HCT116 (cell line): Measurements from ENCODE around the gene RBMS1. TPM values are rescaled to one million over a fixed set of nuclear protein-coding genes. Genes with fewer than 3 reads are reported as not detected.

Source experiments
- ATAC-seq: fragments of 200-7000 bp; cut with Tn5 transposase; 2 replicates; pipeline ENCODE4 v1.9.1; 2020; ENCODE audit warnings: mild to moderate bottlenecking, moderate library complexity
- BruUV-seq: library from RNA; stranded (reverse); fragments of 400-500 nt; replicated peaks from 2 replicates; lab custom pipeline; 2021; lab: Mats Ljungman, UMichigan
- CTCF ChIA-PET: fragments of 300-600 bp; sonication (Branson Sonifier 250); formaldehyde crosslinking; loops from one replicate; lab custom pipeline; 2021; ENCODE audit warnings: antibody characterized with exemption; lab: Charles Lee
- POLR2A ChIA-PET: fragments of 300-600, 350-600 bp; sonication (Branson Sonifier 250); formaldehyde crosslinking; loops from one replicate; lab custom pipeline; 2021; ENCODE audit warnings: antibody characterized with exemption; lab: Charles Lee
- RAD21 ChIA-PET, 2 experiments: fragments of 300-600 bp; sonication (Branson Sonifier 250); formaldehyde crosslinking; loops; one replicate each; lab custom pipeline; 2023; ENCODE audit warnings: low total read pairs in 2 of 2; ENCODE audit not compliant: uncharacterized antibody in 2 of 2, unreplicated experiment in 2 of 2, low non-redundant PET in 1 of 2; lab: Charles Lee
- DNase-seq: peaks from one replicate; pipeline ENCODE4 v3.0.0-alpha.2; 2010; ENCODE audit warnings: low read depth, low spot score
- H2AFZ ChIP-seq: fragments of 200-600 bp; shearing (Covaris generic), sonication (generic); 2 replicates; pipeline ENCODE4 v1.6.1; 2017; ENCODE audit warnings: low read depth, mixed run types, mixed read lengths, antibody characterized with exemption, low read length; ENCODE audit not compliant: poor library complexity, severe bottlenecking
- H3K27ac ChIP-seq: 2 replicates; pipeline ENCODE4 v1.5.1; 2012; ENCODE audit warnings: low read depth, low read length
- H3K27me3 ChIP-seq: fragments of 200-600 bp; sonication (generic); 2 replicates; pipeline ENCODE4 v1.6.1; 2016; ENCODE audit warnings: mixed run types, low read length, mixed read lengths; ENCODE audit not compliant: insufficient read depth
- H3K36me3 ChIP-seq, 2 experiments: fragments of 200-500 bp in 1 of 2; fragments of 200-600 bp in 1 of 2; sonication (Bioruptor generic) in 1 of 2; sonication (generic) in 1 of 2; 2 replicates each; pipeline versions ENCODE4 v1.5.1 to v1.6.1; 2014 to 2016; ENCODE audit warnings: low read length in 2 of 2, inconsistent platforms in 1 of 2, mixed read lengths in 1 of 2, mixed run types in 1 of 2; ENCODE audit not compliant: insufficient read depth in 2 of 2, control insufficient read depth in 1 of 2
- H3K4me1 ChIP-seq, 2 experiments: fragments of 200-600 bp in 1 of 2; sonication (generic) in 1 of 2; 2 replicates each; pipeline versions ENCODE4 v1.5.1 to v1.6.1; 2012 to 2017; ENCODE audit warnings: low read length in 2 of 2, inconsistent platforms in 1 of 2, mild to moderate bottlenecking in 1 of 2, mixed read lengths in 1 of 2, mixed run types in 1 of 2, moderate library complexity in 1 of 2; ENCODE audit not compliant: insufficient read depth in 2 of 2, control insufficient read depth in 1 of 2
- H3K4me2 ChIP-seq: fragments of 200-600 bp; sonication (generic); 2 replicates; pipeline ENCODE4 v1.6.1; 2017; ENCODE audit warnings: mixed run types, low read length, mixed read lengths
- H3K4me3 ChIP-seq, 2 experiments: fragments of 200-600 bp in 1 of 2; sonication (generic) in 1 of 2; replicated peaks in 1 of 2; 2 replicates each; pipeline ENCODE4 v1.5.1; 2011 to 2016; ENCODE audit warnings: low read length in 2 of 2, control low read depth in 1 of 2, low read depth in 1 of 2, mild to moderate bottlenecking in 1 of 2, mixed read lengths in 1 of 2, mixed run types in 1 of 2
- H3K79me2 ChIP-seq: fragments of 200-600 bp; sonication (generic); 2 replicates; pipeline ENCODE4 v1.6.1; 2017; ENCODE audit warnings: mild to moderate bottlenecking, mixed run types, low read length, moderate library complexity, mixed read lengths; ENCODE audit not compliant: insufficient read depth
- H3K9ac ChIP-seq: fragments of 200-600 bp; sonication (generic); 2 replicates; pipeline ENCODE4 v1.6.1; 2016; ENCODE audit warnings: low read length, mixed read lengths
- H3K9me2 ChIP-seq: fragments of 200-600 bp; sonication (generic), shearing (Covaris generic); 2 replicates; pipeline ENCODE4 v1.6.1; 2017; ENCODE audit warnings: mixed run types, mild to moderate bottlenecking, moderate library complexity; ENCODE audit not compliant: insufficient read depth
- H3K9me3 ChIP-seq, 2 experiments: fragments of 200-500 bp in 1 of 2; fragments of 200-600 bp in 1 of 2; sonication (Bioruptor generic) in 1 of 2; sonication (generic) in 1 of 2; 2 replicates each; pipeline ENCODE4 v1.6.1; 2014 to 2017; ENCODE audit warnings: low read length in 2 of 2, mixed read lengths in 2 of 2, inconsistent platforms in 1 of 2, low read depth in 1 of 2, mild to moderate bottlenecking in 1 of 2, mixed run types in 1 of 2, moderate library complexity in 1 of 2; ENCODE audit not compliant: control insufficient read depth in 1 of 2, insufficient read depth in 1 of 2
- H4K20me1 ChIP-seq: fragments of 200-600 bp; sonication (generic), shearing (Covaris generic); 2 replicates; pipeline ENCODE4 v1.6.1; 2017; ENCODE audit warnings: mixed run types, mild to moderate bottlenecking, moderate library complexity; ENCODE audit not compliant: insufficient read depth
- CBX3 ChIP-seq: IDR thresholded peaks from 2 replicates; pipeline ENCODE4 v1.6.1; 2012; ENCODE audit warnings: low read depth
- ELF1 ChIP-seq: IDR thresholded peaks from 2 replicates; pipeline ENCODE4 v1.6.1; 2012; ENCODE audit warnings: low read depth, borderline replicate concordance
- EZH2 ChIP-seq: fragments of 200-600 bp; sonication (generic); IDR thresholded peaks from 2 replicates; pipeline ENCODE4 v1.6.1; 2017; ENCODE audit warnings: antibody characterized with exemption, mixed run types
- EZH2phosphoT487 ChIP-seq: fragments of 200-600 bp; IDR thresholded peaks from 2 replicates; pipeline ENCODE4 v1.6.1; 2018; ENCODE audit warnings: antibody characterized with exemption, borderline replicate concordance
- FOSL1 ChIP-seq: IDR thresholded peaks from 2 replicates; pipeline ENCODE4 v1.6.1; 2012; ENCODE audit warnings: low read depth
- MAX ChIP-seq: IDR thresholded peaks from 2 replicates; pipeline ENCODE4 v1.6.1; 2012
- POLR2A ChIP-seq: IDR thresholded peaks from 2 replicates; pipeline ENCODE4 v1.7.0; 2011; ENCODE audit warnings: borderline replicate concordance; ENCODE audit not compliant: insufficient read depth, insufficient read length; ENCODE audit errors: extremely low read depth
- POLR2AphosphoS5 ChIP-seq: IDR thresholded peaks from 2 replicates; pipeline ENCODE4 v1.6.1; 2011; ENCODE audit warnings: mild to moderate bottlenecking, low read depth, low read length, moderate library complexity
- RAD21 ChIP-seq: IDR thresholded peaks from 2 replicates; pipeline ENCODE4 v1.6.1; 2012; ENCODE audit warnings: low read depth, mild to moderate bottlenecking
- SP1 ChIP-seq: IDR thresholded peaks from 2 replicates; pipeline ENCODE4 v1.6.1; 2012; ENCODE audit warnings: low read depth
- TCF7L2 ChIP-seq: IDR thresholded peaks from 2 replicates; pipeline ENCODE4 v1.7.0; 2011; ENCODE audit warnings: borderline replicate concordance, inconsistent platforms; ENCODE audit not compliant: insufficient read depth, insufficient read length; ENCODE audit errors: extremely low read depth
- ZBTB33 ChIP-seq: IDR thresholded peaks from 2 replicates; pipeline ENCODE4 v1.6.1; 2011; ENCODE audit warnings: mild to moderate bottlenecking, low read length, moderate library complexity; ENCODE audit not compliant: insufficient replicate concordance; ENCODE audit errors: extremely low read depth
- ZFX ChIP-seq: fragments of 450-650 bp; IDR thresholded peaks from 2 replicates; pipeline ENCODE4 v1.6.1; 2017
- intact Hi-C: fragments of 100-400 bp; cut with micrococcal nuclease; formaldehyde crosslinking; loops from 2 replicates; pipeline ENCODE4 v1.10.0; 2022
- total RNA-seq: library from RNA; stranded (reverse); gene quantifications from one replicate; pipeline ENCODE4 v1.2.1, GENCODE V29; 2021; ENCODE audit not compliant: unreplicated experiment
- TF ChIP-seq, protein P1 (sequence below): IDR thresholded peaks from 2 replicates; pipeline ENCODE4 v1.6.1; 2012
- TF ChIP-seq, protein P2 (sequence below): IDR thresholded peaks from 2 replicates; pipeline ENCODE4 v1.6.1; 2012; ENCODE audit warnings: low read depth
- TF ChIP-seq, protein P3 (sequence below), 3 experiments: fragments of 200-600 bp in 1 of 3; sonication (generic) in 1 of 3; IDR thresholded peaks in 2 of 3; conservative IDR thresholded peaks in 1 of 3; 2 replicates each; pipeline ENCODE4 v1.5.1; 2012 to 2017; ENCODE audit warnings: low read depth in 2 of 3, low read length in 2 of 3, antibody characterized with exemption in 1 of 3, borderline replicate concordance in 1 of 3, control low read depth in 1 of 3, mild to moderate bottlenecking in 1 of 3, mixed read lengths in 1 of 3, mixed run types in 1 of 3, moderate library complexity in 1 of 3; ENCODE audit not compliant: insufficient read depth in 1 of 3

The RBMS1 gene
- total RNA-seq, 1 experiment from 2014 or later, result 17.6 TPM

DNA sequence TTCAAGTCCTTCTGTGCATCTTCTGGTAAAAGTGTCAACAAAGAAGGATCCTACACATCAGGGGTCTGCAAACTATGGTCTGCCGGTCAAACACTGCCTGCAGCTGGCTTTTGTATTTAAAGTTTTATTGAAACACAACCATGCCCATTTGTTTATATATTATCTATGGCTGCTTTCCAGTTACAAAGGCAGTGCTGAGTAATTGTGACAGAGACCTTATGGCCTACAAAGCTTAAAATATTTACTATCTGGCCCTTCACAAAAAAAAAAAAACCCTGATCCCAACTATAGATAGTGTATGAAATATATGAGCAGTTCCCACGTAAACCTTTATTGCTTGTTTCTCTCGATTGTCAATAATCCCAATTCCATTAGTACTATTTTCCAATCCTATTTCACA is 101.4 kb downstream of the RBMS1 start:
- Histone ChIP-seq H3K4me2 (no peak overlapping the region), H3K9ac (no peak overlapping the region), H3K27me3 (no peaks in the 10 kb centered on the region), H3K4me1 (peaks cover 16 to 34% of the 10 kb centered on the region in 2 experiments), H4K20me1 (no peaks in the 10 kb centered on the region), H3K79me2 (peaks cover 8% of the 10 kb centered on the region), H2AFZ (no peak overlapping the region), H3K27ac (no peak overlapping the region), H3K9me3 (no peaks in the 10 kb centered on the region), H3K4me3 (no peak overlapping the region), H3K36me3 (no peaks in the 10 kb centered on the region), H3K9me2 (no peaks in the 10 kb centered on the region)
- no TSS peak for BruUV-seq
- POLR2A ChIA-PET, result no interaction called here
- DNase-seq (no peak), ATAC-seq (no peak)
- TF ChIP-seq TCF7L2 (no peak), RAD21 (no peak), FOSL1 (no peak), EZH2phosphoT487 (no peak), CBX3 (no peak), ELF1 (no peak), POLR2AphosphoS5 (no peak), ZBTB33 (no peak), SP1 (no peak), POLR2A (no peak), MAX (no peak), EZH2 (no peak), ZFX (no peak)
- TF ChIP-seq, protein P1, sequence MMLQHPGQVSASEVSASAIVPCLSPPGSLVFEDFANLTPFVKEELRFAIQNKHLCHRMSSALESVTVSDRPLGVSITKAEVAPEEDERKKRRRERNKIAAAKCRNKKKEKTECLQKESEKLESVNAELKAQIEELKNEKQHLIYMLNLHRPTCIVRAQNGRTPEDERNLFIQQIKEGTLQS, result no peak
- TF ChIP-seq, protein P2, sequence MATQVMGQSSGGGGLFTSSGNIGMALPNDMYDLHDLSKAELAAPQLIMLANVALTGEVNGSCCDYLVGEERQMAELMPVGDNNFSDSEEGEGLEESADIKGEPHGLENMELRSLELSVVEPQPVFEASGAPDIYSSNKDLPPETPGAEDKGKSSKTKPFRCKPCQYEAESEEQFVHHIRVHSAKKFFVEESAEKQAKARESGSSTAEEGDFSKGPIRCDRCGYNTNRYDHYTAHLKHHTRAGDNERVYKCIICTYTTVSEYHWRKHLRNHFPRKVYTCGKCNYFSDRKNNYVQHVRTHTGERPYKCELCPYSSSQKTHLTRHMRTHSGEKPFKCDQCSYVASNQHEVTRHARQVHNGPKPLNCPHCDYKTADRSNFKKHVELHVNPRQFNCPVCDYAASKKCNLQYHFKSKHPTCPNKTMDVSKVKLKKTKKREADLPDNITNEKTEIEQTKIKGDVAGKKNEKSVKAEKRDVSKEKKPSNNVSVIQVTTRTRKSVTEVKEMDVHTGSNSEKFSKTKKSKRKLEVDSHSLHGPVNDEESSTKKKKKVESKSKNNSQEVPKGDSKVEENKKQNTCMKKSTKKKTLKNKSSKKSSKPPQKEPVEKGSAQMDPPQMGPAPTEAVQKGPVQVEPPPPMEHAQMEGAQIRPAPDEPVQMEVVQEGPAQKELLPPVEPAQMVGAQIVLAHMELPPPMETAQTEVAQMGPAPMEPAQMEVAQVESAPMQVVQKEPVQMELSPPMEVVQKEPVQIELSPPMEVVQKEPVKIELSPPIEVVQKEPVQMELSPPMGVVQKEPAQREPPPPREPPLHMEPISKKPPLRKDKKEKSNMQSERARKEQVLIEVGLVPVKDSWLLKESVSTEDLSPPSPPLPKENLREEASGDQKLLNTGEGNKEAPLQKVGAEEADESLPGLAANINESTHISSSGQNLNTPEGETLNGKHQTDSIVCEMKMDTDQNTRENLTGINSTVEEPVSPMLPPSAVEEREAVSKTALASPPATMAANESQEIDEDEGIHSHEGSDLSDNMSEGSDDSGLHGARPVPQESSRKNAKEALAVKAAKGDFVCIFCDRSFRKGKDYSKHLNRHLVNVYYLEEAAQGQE, result no peak
- TF ChIP-seq, protein P3, sequence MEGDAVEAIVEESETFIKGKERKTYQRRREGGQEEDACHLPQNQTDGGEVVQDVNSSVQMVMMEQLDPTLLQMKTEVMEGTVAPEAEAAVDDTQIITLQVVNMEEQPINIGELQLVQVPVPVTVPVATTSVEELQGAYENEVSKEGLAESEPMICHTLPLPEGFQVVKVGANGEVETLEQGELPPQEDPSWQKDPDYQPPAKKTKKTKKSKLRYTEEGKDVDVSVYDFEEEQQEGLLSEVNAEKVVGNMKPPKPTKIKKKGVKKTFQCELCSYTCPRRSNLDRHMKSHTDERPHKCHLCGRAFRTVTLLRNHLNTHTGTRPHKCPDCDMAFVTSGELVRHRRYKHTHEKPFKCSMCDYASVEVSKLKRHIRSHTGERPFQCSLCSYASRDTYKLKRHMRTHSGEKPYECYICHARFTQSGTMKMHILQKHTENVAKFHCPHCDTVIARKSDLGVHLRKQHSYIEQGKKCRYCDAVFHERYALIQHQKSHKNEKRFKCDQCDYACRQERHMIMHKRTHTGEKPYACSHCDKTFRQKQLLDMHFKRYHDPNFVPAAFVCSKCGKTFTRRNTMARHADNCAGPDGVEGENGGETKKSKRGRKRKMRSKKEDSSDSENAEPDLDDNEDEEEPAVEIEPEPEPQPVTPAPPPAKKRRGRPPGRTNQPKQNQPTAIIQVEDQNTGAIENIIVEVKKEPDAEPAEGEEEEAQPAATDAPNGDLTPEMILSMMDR (IDR thresholded peaks at IDR 0.05 in 2 of 3, conservative IDR thresholded peaks at IDR 0.05 in 1 of 3; ENCODE audit: borderline replicate concordance in 1 of 3, insufficient read depth in 1 of 3, low read depth in 2 of 3, low read length in 2 of 3), result no peak
- intact Hi-C loops, result no loop called here
- RAD21 ChIA-PET, result no interaction called here
- CTCF ChIA-PET, result no interaction called here
